Adipose tissue (tissue), 3 donors: ENCODE data around the gene FAM13A. TPM values are rescaled to one million over a fixed set of nuclear protein-coding genes. Genes with fewer than 3 reads are reported as not detected.

Experiments used
- H3K27ac ChIP-seq: one replicate; pipeline ENCODE4 v1.5.1; 2013; ENCODE audit warnings: low read depth, low read length
- WGBS, 3 donors: extraction: QIAGEN DNeasy Blood & Tissue Kit; methylation state at CpG; one replicate each; pipeline ENCODE4 v1.1.7; 2013; 5-methylcytosine and 5-hydroxymethylcytosine counted together
- polyA plus RNA-seq, 3 donors: library from polyadenylated mRNA; stranded (reverse); fragments of 200-250 nt; gene quantifications; one replicate each; pipeline ENCODE4 v1.2.3, GENCODE V29; 2013
- donor health status: healthy with polysubstance abuse.
- donor health status: Bipolar disorder and iron deficiency.
- donor health status: healthy.

The FAM13A gene
- polyA plus RNA-seq, 3 donors = 12.4 to 26.9 (median 12.9) TPM

- H3K27ac ChIP-seq = no peak overlapping the region
- 37 to 74% (median 70%) methylated on average over 7 of the region's 7 CpGs for WGBS, 3 donors
Observed at GRCh38 chr4:88753658-88754571, 303.1 kb downstream of the FAM13A start.

GRCh38 chr4:88752754-88753153 is 304.2 kb downstream of the FAM13A start:
- 32 to 86% (median 65%) methylated on average over 2 of the region's 2 CpGs for WGBS, 3 donors
- no peak overlapping the region for H3K27ac ChIP-seq

GRCh38 chr4:88752076-88752463 is 304.9 kb downstream of the FAM13A start:
- WGBS, 3 donors = 73 to 91% (median 87%) methylated on average over 4 of the region's 4 CpGs
- no peak overlapping the region for H3K27ac ChIP-seq

GRCh38 chr4:88751258-88752075 is 305.5 kb downstream of the FAM13A start:
- 90 to 94% (median 90%) methylated on average over 7 of the region's 7 CpGs for whole genome bisulfite sequencing, 3 donors
- H3K27ac ChIP-seq = no peak overlapping the region

DNA sequence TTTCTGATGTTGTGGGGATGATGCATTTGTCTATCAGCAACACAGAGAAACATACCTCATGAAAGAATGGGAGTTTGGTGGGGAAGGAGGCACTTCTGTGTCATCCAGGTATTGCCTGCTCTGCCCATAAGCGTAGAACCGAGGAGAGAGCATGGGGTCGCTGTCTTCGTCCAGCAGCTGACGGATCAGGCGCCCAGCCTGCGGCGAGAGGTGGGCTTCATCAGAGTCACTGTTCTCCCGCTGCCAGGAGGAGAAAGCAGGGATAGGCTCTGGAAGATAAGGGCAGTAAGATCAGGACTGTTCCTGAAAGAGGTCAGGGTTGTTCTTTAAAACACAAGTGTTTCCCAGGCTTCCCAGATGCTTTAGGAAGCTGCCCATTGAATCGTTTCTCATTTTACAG is 306.6 kb downstream of the FAM13A start:
- H3K27ac ChIP-seq = no peak overlapping the region
- WGBS, 3 donors = 90 to 96% (median 95%) methylated on average over 10 of the region's 10 CpGs

DNA sequence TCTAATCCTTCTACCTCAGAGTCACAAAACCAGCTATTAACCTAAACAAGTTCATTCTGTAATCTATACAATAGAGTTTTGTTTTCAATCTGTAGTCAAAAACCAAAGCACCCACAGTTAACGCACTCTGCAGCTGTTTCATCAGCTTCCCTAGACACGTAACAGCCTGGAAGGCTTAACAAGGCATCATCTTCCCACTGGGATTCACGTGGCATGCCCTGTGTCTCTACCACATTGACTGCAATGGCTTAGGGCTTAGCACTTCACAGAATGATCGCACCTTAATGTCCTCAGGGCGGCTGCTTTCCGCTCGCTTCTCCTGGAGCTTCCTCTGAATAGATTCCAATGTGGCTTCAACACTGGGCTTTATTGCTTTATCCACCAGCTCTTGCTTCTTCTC is 309.6 kb downstream of the FAM13A start:
- WGBS, 3 donors = 95 to 96% (median 96%) methylated on average over 7 of the region's 7 CpGs
- no peak overlapping the region for H3K27ac ChIP-seq

DNA sequence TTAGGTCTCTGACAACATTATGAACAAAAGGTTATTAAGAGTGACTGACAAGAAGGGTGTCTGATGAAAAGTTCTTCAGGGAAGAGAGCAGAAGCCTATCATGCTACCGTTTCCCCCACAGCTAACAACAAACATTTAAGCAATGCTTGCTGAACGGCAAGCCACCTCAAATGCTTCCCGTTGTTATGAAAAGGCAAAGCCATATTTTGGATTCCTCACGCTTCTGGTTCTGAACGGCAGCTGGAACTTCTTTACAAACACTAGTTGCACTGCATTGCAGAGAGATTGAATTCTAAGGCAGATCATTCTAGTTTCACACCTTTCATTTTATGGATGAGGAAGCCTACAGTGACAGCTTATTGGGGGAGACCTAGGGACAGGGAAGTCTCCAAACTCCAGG is 310.8 kb downstream of the FAM13A start:
- H3K27ac ChIP-seq = no peak overlapping the region
- 67 to 79% (median 74%) methylated on average over 5 of the region's 5 CpGs for WGBS, 3 donors

DNA sequence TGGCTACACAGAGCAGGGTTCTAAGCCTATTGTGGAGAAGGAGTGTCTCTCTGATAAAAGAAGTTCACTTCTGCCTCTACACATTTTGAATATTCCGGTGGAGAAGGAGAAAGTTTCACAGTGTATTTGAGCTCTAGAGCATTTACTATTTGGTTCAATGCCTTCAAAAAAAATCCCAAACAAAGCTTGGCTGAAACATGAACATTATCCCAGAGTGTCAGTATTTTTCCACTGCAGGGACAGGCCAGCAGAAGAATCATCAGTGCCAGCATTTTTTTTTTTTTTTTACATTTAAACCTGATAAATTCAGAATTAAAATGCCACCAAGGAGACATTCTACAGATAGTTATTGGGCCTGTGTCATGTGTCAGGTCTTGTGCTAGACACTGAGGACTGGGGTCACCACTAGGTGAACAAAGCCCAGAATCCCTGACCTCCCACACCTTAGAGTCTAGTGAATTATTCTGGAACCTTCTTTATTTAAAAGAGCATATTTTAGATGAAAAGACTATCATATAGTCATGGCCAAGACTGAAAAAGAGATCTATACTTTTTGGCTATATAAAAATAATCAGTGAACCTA is 311.3 kb downstream of the FAM13A start:
- WGBS, 3 donors = 63 to 76% (median 69%) methylated on average over 1 of the region's 1 CpG
- H3K27ac ChIP-seq = no peak overlapping the region

DNA sequence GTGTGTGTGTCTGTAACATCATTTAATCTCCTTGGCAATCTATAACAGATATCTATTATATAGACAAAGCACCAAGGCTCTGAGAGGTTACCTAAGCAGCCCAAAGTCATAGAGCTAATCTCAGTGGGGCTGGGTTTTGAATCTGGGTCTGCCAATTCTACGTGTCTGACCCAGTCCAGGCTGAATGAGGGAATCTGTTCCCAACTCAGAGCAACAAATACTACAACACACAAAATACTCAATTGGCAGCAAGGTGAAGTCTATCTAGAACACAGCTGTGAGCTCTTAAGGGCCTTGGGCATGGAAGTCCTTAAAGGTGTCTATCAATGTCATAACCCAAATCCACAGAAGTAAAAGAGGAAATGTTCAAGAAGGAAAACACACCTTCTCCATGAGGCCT is 311.8 kb downstream of the FAM13A start:
- 75 to 83% (median 80%) methylated on average over 1 of the region's 1 CpG for WGBS, 3 donors
- no peak overlapping the region for H3K27ac ChIP-seq

- H3K27ac ChIP-seq = no peak overlapping the region
- 88 to 93% (median 90%) methylated on average over 3 of the region's 3 CpGs for WGBS, 3 donors
Observed at GRCh38 chr4:88744609-88745008, 312.4 kb downstream of the FAM13A start.

GRCh38 chr4:88743696-88744095 is 313.3 kb downstream of the FAM13A start:
- WGBS, 3 donors = 90 to 96% (median 92%) methylated on average over 3 of the region's 3 CpGs
- no peak overlapping the region for H3K27ac ChIP-seq

- H3K27ac ChIP-seq = no peak overlapping the region
- 65 to 75% (median 70%) methylated on average over 2 of the region's 2 CpGs for WGBS, 3 donors
Observed at GRCh38 chr4:88742561-88742960, 314.4 kb downstream of the FAM13A start.

GRCh38 chr4:88738180-88738579 is 318.8 kb downstream of the FAM13A start:
- 86 to 89% (median 88%) methylated on average over 4 of the region's 4 CpGs for WGBS, 3 donors
- H3K27ac ChIP-seq = no peak overlapping the region

GRCh38 chr4:88737307-88737941 is 319.6 kb downstream of the FAM13A start:
- WGBS, 3 donors = 35 to 45% (median 43%) methylated on average over 13 to 14 of the region's 14 CpGs
- no peak overlapping the region for H3K27ac ChIP-seq

DNA sequence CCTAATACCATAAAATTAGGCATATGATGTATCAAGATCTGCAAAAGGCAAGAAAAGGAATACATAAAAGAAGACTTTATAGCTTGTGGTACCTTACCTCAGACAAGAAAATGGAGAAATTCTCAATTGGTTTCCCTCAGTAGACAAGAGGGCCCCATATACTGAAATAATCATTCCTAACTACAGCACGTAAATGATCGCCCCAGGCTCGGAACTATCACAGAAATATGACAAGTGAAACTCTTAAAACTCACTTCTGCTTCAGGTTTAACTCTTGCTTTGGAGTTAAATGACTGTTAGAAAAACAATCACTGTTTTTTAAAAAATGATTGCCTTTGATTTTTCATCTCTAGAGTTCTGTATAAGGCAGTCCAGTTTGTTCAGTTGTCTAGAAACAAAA is 320.7 kb downstream of the FAM13A start:
- WGBS, 3 donors = 71 to 94% (median 82%) methylated on average over 3 of the region's 3 CpGs
- H3K27ac ChIP-seq = no peak overlapping the region

- WGBS, 3 donors = 24 to 76% (median 75%) methylated on average over 1 of the region's 1 CpG
- H3K27ac ChIP-seq = no peak overlapping the region
Observed at GRCh38 chr4:88735564-88735963, 321.4 kb downstream of the FAM13A start.

DNA sequence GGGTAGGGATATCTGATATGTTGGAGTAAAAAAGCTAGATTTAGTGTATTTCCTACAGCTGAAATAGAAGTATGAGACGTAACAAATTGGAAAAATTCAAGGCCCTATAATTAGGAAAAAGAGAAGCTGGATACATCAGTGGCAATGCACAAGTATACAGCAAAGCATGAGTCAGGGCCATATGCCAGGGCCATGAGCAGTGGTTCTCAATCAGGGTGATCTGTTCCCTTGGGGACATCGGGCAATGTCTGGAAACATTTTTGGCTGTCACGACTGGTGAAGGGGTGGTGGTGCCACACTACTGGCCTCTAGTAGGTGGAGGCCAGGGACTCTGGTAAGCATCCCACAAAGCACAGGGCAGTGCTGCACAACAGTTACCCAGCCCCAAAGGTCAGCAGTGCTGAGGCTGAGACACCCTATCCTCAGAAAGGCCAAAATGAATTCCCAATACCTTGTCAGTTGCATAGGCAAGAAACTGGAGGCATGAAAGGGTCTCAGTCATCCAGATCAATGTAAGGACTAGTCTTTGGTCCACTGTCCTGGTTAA is 322.5 kb downstream of the FAM13A start:
- WGBS, 3 donors = 66 to 92% (median 70%) methylated on average over 3 of the region's 3 CpGs
- no peak overlapping the region for H3K27ac ChIP-seq

DNA sequence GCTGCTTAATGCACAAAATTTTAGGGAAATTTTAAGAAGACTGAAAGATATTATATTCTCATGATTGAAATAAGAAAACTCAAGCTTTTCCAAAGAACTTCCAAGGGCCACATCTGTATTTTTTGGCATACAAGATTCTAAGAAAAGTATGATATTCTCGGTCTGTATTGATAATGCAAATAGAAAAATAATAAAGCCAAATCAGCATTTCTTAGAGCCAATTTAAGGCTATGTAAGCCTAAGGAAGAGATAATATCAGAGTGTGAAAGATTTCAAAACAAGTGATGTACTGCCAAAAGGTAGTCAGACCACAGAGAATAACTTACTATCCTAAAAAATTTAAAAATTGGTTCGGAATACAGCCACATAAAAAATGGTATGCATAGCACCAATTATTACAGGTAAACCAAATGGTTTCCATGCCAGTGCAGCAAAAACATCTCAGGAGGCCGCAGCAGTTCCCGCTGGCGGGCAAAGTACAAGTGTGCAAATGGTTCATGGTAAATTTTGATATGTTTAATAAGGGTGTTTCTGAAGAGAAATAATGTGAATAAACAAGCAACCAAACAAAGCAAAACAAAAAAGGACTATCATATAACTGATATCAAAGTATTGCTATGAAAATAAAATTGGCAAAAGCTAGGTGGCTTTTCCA is 324.1 kb downstream of the FAM13A start:
- H3K27ac ChIP-seq = no peak overlapping the region
- WGBS, 3 donors = 93 to 97% (median 96%) methylated on average over 5 of the region's 5 CpGs
